HepG2 (cell line): ENCODE measurements around the gene PPP1R18. TPM values are rescaled to one million over a fixed set of nuclear protein-coding genes. Genes with fewer than 3 reads are reported as not detected.

Experiments
- AFF4 ChIP-seq: sonication (generic); formaldehyde crosslinking; IDR thresholded peaks from 2 replicates; pipeline ENCODE4 v1.4.0; 2020; ENCODE audit warnings: missing genetic modification reagents
- BRCA1 ChIP-seq: sonication (generic); formaldehyde crosslinking; IDR thresholded peaks from 2 replicates; pipeline ENCODE4 v1.4.0; 2020; ENCODE audit warnings: missing genetic modification reagents
- CBX5 ChIP-seq: sonication (generic); formaldehyde crosslinking; IDR thresholded peaks from 2 replicates; pipeline ENCODE4 v1.4.0; 2020; ENCODE audit warnings: missing genetic modification reagents, borderline replicate concordance
- HNF1B ChIP-seq: sonication (generic); formaldehyde crosslinking; IDR thresholded peaks from 2 replicates; pipeline ENCODE4 v1.5.1; 2020; ENCODE audit warnings: mild to moderate bottlenecking, moderate library complexity, missing genetic modification reagents
- HNRNPL ChIP-seq: fragments of 200-400 bp; formaldehyde crosslinking; IDR thresholded peaks from 2 replicates; pipeline ENCODE4 v1.6.1; 2017; ENCODE audit warnings: mild to moderate bottlenecking, low read depth, low read length
- NRL ChIP-seq: sonication (generic); formaldehyde crosslinking; IDR thresholded peaks from 2 replicates; pipeline ENCODE4 v1.5.0; 2020; ENCODE audit warnings: missing genetic modification reagents, mild to moderate bottlenecking, moderate library complexity, borderline replicate concordance
- RERE ChIP-seq: IDR thresholded peaks from 2 replicates; pipeline ENCODE4 v1.6.1; 2016; ENCODE audit warnings: low read depth, missing genetic modification reagents, missing compliant biosample characterization
- ZNF646 ChIP-seq: sonication (generic); formaldehyde crosslinking; IDR thresholded peaks from 2 replicates; pipeline ENCODE4 v1.9.0; 2021; ENCODE audit warnings: mild to moderate bottlenecking, missing genetic modification reagents
- polyA plus RNA-seq, 8 experiments: library from polyadenylated mRNA; depleted of rRNA in 3 of 8; stranded (reverse) in 7 of 8; unstranded in 1 of 8; fragments of >200 nt; fragmentation: Illumina TruSeq in 4 of 8; extraction: Trizol in 4 of 8; gene quantifications; 2 replicates each; pipeline versions ENCODE4 v1.2.1 to v1.2.3, GENCODE V29; 2011 to 2016; ENCODE audit warnings: low read depth in 4 of 8, missing spikeins in 1 of 8, mixed read lengths in 1 of 8; ENCODE audit not compliant: insufficient read depth in 1 of 8
- total RNA-seq, 5 experiments: library from RNA; depleted of rRNA; stranded (reverse); fragments of >200 nt; fragmentation: Illumina TruSeq; extraction: Trizol; gene quantifications; 2 replicates each; pipeline ENCODE4 v1.2.3, GENCODE V29; 2016; ENCODE audit warnings: low read depth in 1 of 5

Gene PPP1R18
- total and polyA plus RNA-seq, 2 of the 13 experiments (the other 11 are each of a cell fraction or from before 2014, with no cell fraction given), result 4.9 to 9.2 TPM

- TF ChIP-seq HNRNPL (0 out of 2 replicates have a peak, but pooled peaks have one; percentile 11), NRL (CRISPR knock-in tag) (0 out of 2 replicates have a peak, but pooled peaks have one; percentile 46), HNF1B (CRISPR knock-in tag) (0 out of 2 replicates have a peak, but pooled peaks have one; percentile 40), CBX5 (0 out of 2 replicates have a peak, but pooled peaks have one; percentile 20), ZNF646 (CRISPR knock-in tag) (0 out of 2 replicates have a peak, but pooled peaks have one; percentile 31), AFF4 (CRISPR knock-in tag) (0 out of 2 replicates have a peak, but pooled peaks have one; percentile 18), RERE (CRISPR knock-in tag) (peak; percentile 7; the same call in 1 of the 2 replicates), BRCA1 (0 out of 2 replicates have a peak, but pooled peaks have one; percentile 16)
Observed at GRCh38 chr6:30717845-30718720, 31.6 kb upstream of the PPP1R18 start (continued).
